Suprapubic skin (tissue), 4 donors: ENCODE data around the gene KIF3C. TPM values are rescaled to one million over a fixed set of nuclear protein-coding genes. Genes with fewer than 3 reads are reported as not detected.
"Not testable (repeated sequence)": the region's sequence is repeated elsewhere in the genome, so short reads cannot be mapped to it uniquely, and the experiment has no call there.

ENCODE experiments used
- DNase-seq, 2 donors: peaks; one replicate each; pipeline ENCODE4 v3.0.0-alpha.2; 2019; ENCODE audit warnings: low spot score in 2 of 2
- H3K27ac ChIP-seq: fragments of 200-600 bp; sonication (generic); one replicate; pipeline ENCODE4 v1.5.1; 2019
- H3K27me3 ChIP-seq: fragments of 200-600 bp; sonication (generic); one replicate; pipeline ENCODE4 v1.5.1; 2019
- H3K36me3 ChIP-seq: fragments of 200-600 bp; sonication (generic); one replicate; pipeline ENCODE4 v1.5.1; 2019
- H3K4me1 ChIP-seq: fragments of 200-600 bp; sonication (generic); one replicate; pipeline ENCODE4 v1.5.1; 2019
- H3K4me3 ChIP-seq: fragments of 200-600 bp; sonication (generic); one replicate; pipeline ENCODE4 v1.5.1; 2019; ENCODE audit warnings: mild to moderate bottlenecking
- H3K9me3 ChIP-seq: fragments of 200-600 bp; sonication (generic); one replicate; pipeline ENCODE4 v1.5.1; 2019
- EP300 ChIP-seq: sonication (generic); formaldehyde crosslinking; IDR thresholded peaks from one replicate; pipeline ENCODE4 v1.6.1; 2017; ENCODE audit warnings: antibody characterized with exemption
- POLR2A ChIP-seq, 2 donors: fragments of 450-650 bp; IDR thresholded peaks; one replicate each; pipeline ENCODE4 v1.6.1; 2017; ENCODE audit warnings: antibody characterized with exemption in 2 of 2, mild to moderate bottlenecking in 2 of 2, moderate library complexity in 2 of 2
- POLR2AphosphoS5 ChIP-seq, 3 donors: sonication (generic); formaldehyde crosslinking; IDR thresholded peaks; one replicate each; pipeline ENCODE4 v1.6.1; 2017; ENCODE audit warnings: antibody characterized with exemption in 3 of 3
- WGBS: methylation state at CpG from one replicate; pipeline ENCODE4 v1.1.5; 2018; 5-methylcytosine and 5-hydroxymethylcytosine counted together
- total RNA-seq, 4 donors: library from RNA; depleted of rRNA; stranded (reverse); fragments of >200 nt; gene quantifications; one replicate each; pipeline ENCODE4 v1.1.0, GENCODE V29; 2016
- TF ChIP-seq, protein P1 (sequence below), 2 donors: fragments of 200-600 bp in 1 of 2; fragments of 450-650 bp in 1 of 2; sonication (generic) in 1 of 2; IDR thresholded peaks; one replicate each; pipeline ENCODE4 v1.5.1; 2016 to 2019; ENCODE audit warnings: antibody characterized with exemption in 2 of 2, mild to moderate bottlenecking in 1 of 2, moderate library complexity in 1 of 2

KIF3C gene
- total RNA-seq, 4 donors from 2014 or later = 3.2 to 5.8 (median 4.7) TPM

GRCh38 chr2:25960396-25960795, 21.9 kb downstream of the KIF3C start:
- TF ChIP-seq EP300 (no peak), POLR2AphosphoS5 (IDR thresholded peaks at IDR 0.05) (no peak), POLR2A (IDR thresholded peaks at IDR 0.05) (no peak)
- TF ChIP-seq, protein P1, sequence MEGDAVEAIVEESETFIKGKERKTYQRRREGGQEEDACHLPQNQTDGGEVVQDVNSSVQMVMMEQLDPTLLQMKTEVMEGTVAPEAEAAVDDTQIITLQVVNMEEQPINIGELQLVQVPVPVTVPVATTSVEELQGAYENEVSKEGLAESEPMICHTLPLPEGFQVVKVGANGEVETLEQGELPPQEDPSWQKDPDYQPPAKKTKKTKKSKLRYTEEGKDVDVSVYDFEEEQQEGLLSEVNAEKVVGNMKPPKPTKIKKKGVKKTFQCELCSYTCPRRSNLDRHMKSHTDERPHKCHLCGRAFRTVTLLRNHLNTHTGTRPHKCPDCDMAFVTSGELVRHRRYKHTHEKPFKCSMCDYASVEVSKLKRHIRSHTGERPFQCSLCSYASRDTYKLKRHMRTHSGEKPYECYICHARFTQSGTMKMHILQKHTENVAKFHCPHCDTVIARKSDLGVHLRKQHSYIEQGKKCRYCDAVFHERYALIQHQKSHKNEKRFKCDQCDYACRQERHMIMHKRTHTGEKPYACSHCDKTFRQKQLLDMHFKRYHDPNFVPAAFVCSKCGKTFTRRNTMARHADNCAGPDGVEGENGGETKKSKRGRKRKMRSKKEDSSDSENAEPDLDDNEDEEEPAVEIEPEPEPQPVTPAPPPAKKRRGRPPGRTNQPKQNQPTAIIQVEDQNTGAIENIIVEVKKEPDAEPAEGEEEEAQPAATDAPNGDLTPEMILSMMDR (IDR thresholded peaks at IDR 0.05) = no peak
- 88% methylated on average over 4 of the region's 4 CpGs for WGBS
- Histone ChIP-seq H3K4me1 (peaks cover 5% of the 10 kb centered on the region), H3K36me3 (no peaks in the 10 kb centered on the region), H3K9me3 (no peaks in the 10 kb centered on the region), H3K27me3 (no peaks in the 10 kb centered on the region), H3K27ac (no peak overlapping the region), H3K4me3 (no peak overlapping the region)
- DNase-seq = no peak

- H3K27ac ChIP-seq, H3K9me3 ChIP-seq, H3K27me3 ChIP-seq, H3K4me1 ChIP-seq, H3K4me3 ChIP-seq, H3K36me3 ChIP-seq, DNase-seq: not testable (repeated sequence)
- 97% methylated on average over 12 of the region's 12 CpGs for WGBS
Measured at GRCh38 chr2:25958611-25959010, 23.7 kb downstream of the KIF3C start.

GRCh38 chr2:25957743-25958142, 24.6 kb downstream of the KIF3C start:
- 89% methylated on average over 10 of the region's 10 CpGs for WGBS
- H3K36me3 ChIP-seq = no peaks in the 10 kb centered on the region
- H3K27me3 ChIP-seq = no peaks in the 10 kb centered on the region
- TF ChIP-seq EP300 = no peak
- TF ChIP-seq POLR2A (IDR thresholded peaks at IDR 0.05) = no peak
- TF ChIP-seq, protein P1 (IDR thresholded peaks at IDR 0.05) = no peak
- no peak for TF ChIP-seq POLR2AphosphoS5 (IDR thresholded peaks at IDR 0.05)
- no peak overlapping the region for H3K4me3 ChIP-seq
- H3K4me1 ChIP-seq = peaks cover 5% of the 10 kb centered on the region
- H3K9me3 ChIP-seq = no peaks in the 10 kb centered on the region
- DNase-seq = no peak
- H3K27ac ChIP-seq = no peak overlapping the region

- TF ChIP-seq EP300 (no peak), POLR2A (IDR thresholded peaks at IDR 0.05) (no peak), POLR2AphosphoS5 (IDR thresholded peaks at IDR 0.05) (no peak)
- TF ChIP-seq, protein P1 (IDR thresholded peaks at IDR 0.05) = no peak
- Histone ChIP-seq H3K4me1 (no peaks in the 10 kb centered on the region), H3K27ac (no peak overlapping the region), H3K27me3 (no peaks in the 10 kb centered on the region), H3K4me3 (no peak overlapping the region), H3K36me3 (no peaks in the 10 kb centered on the region), H3K9me3 (no peaks in the 10 kb centered on the region)
- no peak for DNase-seq
- WGBS = 88% methylated on average over 4 of the region's 7 CpGs
Measured at GRCh38 chr2:25955869-25956535, 26.3 kb downstream of the KIF3C start.

DNA sequence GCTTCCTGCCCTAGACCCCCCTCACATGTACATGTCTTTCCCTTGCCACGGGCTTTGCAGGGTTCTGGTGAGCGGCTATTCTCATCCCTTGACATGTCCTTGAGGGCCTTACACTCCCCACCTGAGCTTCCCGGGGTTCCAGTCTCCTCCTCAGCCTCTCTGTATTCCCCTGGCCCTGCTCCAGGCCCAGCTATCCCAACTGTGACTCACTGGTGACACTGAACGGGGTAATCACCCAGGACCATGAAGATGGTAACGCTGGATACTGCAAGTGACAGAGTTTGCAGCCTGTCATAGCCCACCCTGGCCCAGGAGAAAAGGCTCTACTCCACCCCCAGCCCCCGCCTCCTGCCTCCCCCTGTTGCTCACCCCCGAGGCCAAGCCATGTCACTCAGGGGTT, 27.3 kb downstream of the KIF3C start:
- H3K4me3 ChIP-seq = no peak overlapping the region
- no peaks in the 10 kb centered on the region for H3K27me3 ChIP-seq
- H3K4me1 ChIP-seq = no peaks in the 10 kb centered on the region
- H3K36me3 ChIP-seq = no peaks in the 10 kb centered on the region
- TF ChIP-seq POLR2AphosphoS5 (IDR thresholded peaks at IDR 0.05) = no peak
- TF ChIP-seq POLR2A (IDR thresholded peaks at IDR 0.05) = no peak
- no peak for TF ChIP-seq EP300
- TF ChIP-seq, protein P1 (IDR thresholded peaks at IDR 0.05) = no peak
- WGBS = 77% methylated on average over 6 of the region's 7 CpGs
- DNase-seq = no peak
- H3K9me3 ChIP-seq = no peaks in the 10 kb centered on the region
- no peak overlapping the region for H3K27ac ChIP-seq
